Activated naive CD4-positive, alpha-beta T cell treated with anti-CD3 and anti-CD28 coated beads, Interleukin-2, amount 50 U/mL, for 72 hours (primary cell): Measurements from ENCODE around the gene ST7. TPM values are rescaled to one million over a fixed set of nuclear protein-coding genes. Genes with fewer than 3 reads are reported as not detected.

ENCODE experiments used
- ATAC-seq, 2 donors: fragments of 150-1000 bp; cut with Tn5 transposase; 2 replicates each; pipeline ENCODE4 v1.10.0; 2021; ENCODE audit warnings: mild to moderate bottlenecking in 2 of 2, moderate library complexity in 2 of 2
- DNase-seq, 2 donors: peaks; one replicate each; pipeline ENCODE4 v3.0.0; 2021 to 2022; ENCODE audit warnings: low spot score in 2 of 2
- H3K27ac Mint-ChIP-seq, 2 donors: one replicate each; pipeline ENCODE4 v1.8.0; 2022; ENCODE audit warnings: mild to moderate bottlenecking in 2 of 2, mixed read lengths in 2 of 2
- H3K36me3 Mint-ChIP-seq, 2 donors: one replicate each; pipeline ENCODE4 v1.8.0; 2022; ENCODE audit warnings: mixed read lengths in 2 of 2
- H3K9me3 Mint-ChIP-seq, 2 donors: one replicate each; pipeline ENCODE4 v1.8.0; 2022; ENCODE audit warnings: mixed read lengths in 2 of 2
- total RNA-seq, 2 donors: library from RNA; stranded (reverse); gene quantifications; one replicate each; pipeline ENCODE4 v1.2.3, GENCODE V29; 2022

Gene ST7
- total RNA-seq, 2 donors from 2014 or later: 4.0 to 5.8 TPM

- H3K9me3 Mint-ChIP-seq: peaks cover 0 to 12% of the 10 kb centered on the region in 2 donors
- H3K27ac Mint-ChIP-seq: no peak overlapping the region
- H3K36me3 Mint-ChIP-seq: no peaks in the 10 kb centered on the region
- ATAC-seq (peak; percentile 24 to 53), DNase-seq (no peak)
Observed at GRCh38 chr7:117048114-117048866, 95.0 kb downstream of the ST7 start.

- no peak overlapping the region for H3K27ac Mint-ChIP-seq
- no peaks in the 10 kb centered on the region for H3K36me3 Mint-ChIP-seq
- peaks cover 0 to 12% of the 10 kb centered on the region in 2 donors for H3K9me3 Mint-ChIP-seq
- ATAC-seq (no peak), DNase-seq (no peak)
Observed at GRCh38 chr7:117048882-117049281, 95.6 kb downstream of the ST7 start.

- DNase-seq (no peak), ATAC-seq (no peak)
Observed at GRCh38 chr7:117051808-117052207, 98.5 kb downstream of the ST7 start.

GRCh38 chr7:117053432-117053831 is 100.1 kb downstream of the ST7 start:
- DNase-seq (no peak), ATAC-seq (no peak)
- peaks cover 0 to 6% of the 10 kb centered on the region in 2 donors for H3K9me3 Mint-ChIP-seq
- H3K36me3 Mint-ChIP-seq: no peaks in the 10 kb centered on the region
- H3K27ac Mint-ChIP-seq: no peak overlapping the region

More at GRCh38 chr7:117051808-117052207, 98.5 kb downstream of the ST7 start:
- Mint-ChIP-seq H3K9me3 (peaks cover 0 to 6% of the 10 kb centered on the region in 2 donors), H3K27ac (no peak overlapping the region), H3K36me3 (no peaks in the 10 kb centered on the region)

- ATAC-seq (no peak), DNase-seq (no peak)
- Mint-ChIP-seq H3K27ac (no peak overlapping the region), H3K36me3 (no peaks in the 10 kb centered on the region), H3K9me3 (no peaks in the 10 kb centered on the region)
Observed at GRCh38 chr7:117061751-117062150, 108.5 kb downstream of the ST7 start.

GRCh38 chr7:117062300-117062699 is 109.0 kb downstream of the ST7 start:
- ATAC-seq (no peak), DNase-seq (no peak)
- no peak overlapping the region for H3K27ac Mint-ChIP-seq
- no peaks in the 10 kb centered on the region for H3K36me3 Mint-ChIP-seq
- no peaks in the 10 kb centered on the region for H3K9me3 Mint-ChIP-seq

- DNase-seq (no peak), ATAC-seq (no peak)
- H3K27ac Mint-ChIP-seq: no peak overlapping the region
Observed at GRCh38 chr7:117064688-117065087, 111.4 kb downstream of the ST7 start.

GRCh38 chr7:117065571-117066150 is 112.4 kb downstream of the ST7 start:
- DNase-seq (no peak), ATAC-seq (no peak)
- no peaks in the 10 kb centered on the region for H3K36me3 Mint-ChIP-seq
- H3K27ac Mint-ChIP-seq: no peak overlapping the region
- H3K9me3 Mint-ChIP-seq: no peaks in the 10 kb centered on the region

More at GRCh38 chr7:117064688-117065087, 111.4 kb downstream of the ST7 start:
- no peaks in the 10 kb centered on the region for H3K36me3 Mint-ChIP-seq
- H3K9me3 Mint-ChIP-seq: no peaks in the 10 kb centered on the region

- DNase-seq (no peak), ATAC-seq (no peak)
- no peaks in the 10 kb centered on the region for H3K9me3 Mint-ChIP-seq
- no peaks in the 10 kb centered on the region for H3K36me3 Mint-ChIP-seq
- no peak overlapping the region for H3K27ac Mint-ChIP-seq
Observed at GRCh38 chr7:117066668-117067067, 113.4 kb downstream of the ST7 start.

- ATAC-seq (no peak), DNase-seq (no peak)
- no peak overlapping the region for H3K27ac Mint-ChIP-seq
- no peaks in the 10 kb centered on the region for H3K36me3 Mint-ChIP-seq
- H3K9me3 Mint-ChIP-seq: no peaks in the 10 kb centered on the region
Observed at GRCh38 chr7:117067340-117067739, 114.0 kb downstream of the ST7 start.

- DNase-seq: no peak
- ATAC-seq: no peak
- Mint-ChIP-seq H3K36me3 (no peaks in the 10 kb centered on the region), H3K9me3 (no peaks in the 10 kb centered on the region), H3K27ac (no peak overlapping the region)
Observed at GRCh38 chr7:117068511-117069145, 115.3 kb downstream of the ST7 start.

- no peaks in the 10 kb centered on the region for H3K36me3 Mint-ChIP-seq
- no peaks in the 10 kb centered on the region for H3K9me3 Mint-ChIP-seq
- H3K27ac Mint-ChIP-seq: no peak overlapping the region
- ATAC-seq (no peak), DNase-seq (no peak)
Observed at GRCh38 chr7:117069379-117069778, 116.1 kb downstream of the ST7 start.

- Mint-ChIP-seq H3K27ac (no peak overlapping the region), H3K9me3 (no peaks in the 10 kb centered on the region), H3K36me3 (peaks cover 8 to 10% of the 10 kb centered on the region in 2 donors)
- no peak for DNase-seq
- ATAC-seq: no peak
Observed at GRCh38 chr7:117071551-117071950, 118.2 kb downstream of the ST7 start.

GRCh38 chr7:117072620-117073118 is 119.4 kb downstream of the ST7 start:
- DNase-seq (no peak), ATAC-seq (no peak)
- peaks cover 8 to 10% of the 10 kb centered on the region in 2 donors for H3K36me3 Mint-ChIP-seq
- H3K9me3 Mint-ChIP-seq: no peaks in the 10 kb centered on the region
- no peak overlapping the region for H3K27ac Mint-ChIP-seq

- H3K9me3 Mint-ChIP-seq: no peaks in the 10 kb centered on the region
- ATAC-seq (no peak), DNase-seq (no peak)
- peaks cover 8 to 10% of the 10 kb centered on the region in 2 donors for H3K36me3 Mint-ChIP-seq
- no peak overlapping the region for H3K27ac Mint-ChIP-seq
Observed at GRCh38 chr7:117074378-117074777, 121.1 kb downstream of the ST7 start.

GRCh38 chr7:117075934-117076333 is 122.6 kb downstream of the ST7 start:
- H3K9me3 Mint-ChIP-seq: no peaks in the 10 kb centered on the region
- DNase-seq (no peak), ATAC-seq (no peak)
- no peak overlapping the region for H3K27ac Mint-ChIP-seq
- H3K36me3 Mint-ChIP-seq: peaks cover 8 to 10% of the 10 kb centered on the region in 2 donors

- no peak for DNase-seq
- Mint-ChIP-seq H3K36me3 (peaks cover 8 to 10% of the 10 kb centered on the region in 2 donors), H3K27ac (no peak overlapping the region), H3K9me3 (no peaks in the 10 kb centered on the region)
- no peak for ATAC-seq
Observed at GRCh38 chr7:117076426-117076943, 123.2 kb downstream of the ST7 start.
